ENCODE data around the gene EIF4B.

GRCh38 chr12:53060721-53061276 is 54.5 kb downstream of the EIF4B start:
- no peak for TF ChIP-seq YY1 (IDR thresholded peaks at IDR 0.05; ENCODE audit: insufficient read depth, insufficient read length)
- TF ChIP-seq SUZ12 (IDR thresholded peaks at IDR 0.05; ENCODE audit: extremely low read depth, insufficient read depth, insufficient read length), result no peak

Measured in NT2/D1 (cell line).